HuH-7 (cell line): ENCODE measurements around the gene MBD1.
A peak's percentile ranks its signal among the peaks of the same experiment; 100 is the strongest.
"Not testable (repeated sequence)": the region's sequence is repeated elsewhere in the genome, so short reads cannot be mapped to it uniquely, and the experiment has no call there.

Source experiments
- DNase-seq: peaks from one replicate; pipeline ENCODE4 v3.0.0; 2011; ENCODE audit warnings: low spot score

MBD1 gene

DNA sequence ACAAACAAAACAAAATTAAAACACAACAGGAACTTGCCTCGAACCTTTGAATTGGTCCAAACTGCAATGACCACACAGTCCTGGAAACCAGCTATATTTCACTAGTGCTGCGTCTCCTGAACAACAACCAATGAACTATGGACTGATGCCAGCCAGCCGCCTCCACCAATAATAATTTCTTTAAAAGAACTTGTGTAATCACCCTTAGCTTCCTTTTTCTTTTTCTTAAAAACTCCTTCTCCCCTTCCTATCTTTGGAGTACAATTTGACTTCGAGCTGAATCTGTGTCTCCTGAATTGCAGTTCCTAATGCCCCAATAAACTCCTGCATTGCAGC, 7.8 kb upstream of the MBD1 start:
- DNase-seq, result no peak

- not testable (repeated sequence) for DNase-seq
Measured at GRCh38 chr18:50288348-50289107, 7.2 kb upstream of the MBD1 start.

- peak; percentile 86 for DNase-seq
Measured at GRCh38 chr18:50287441-50288347, 6.4 kb upstream of the MBD1 start, which contains the start of gene CXXC1. Gene CXXC1, minus strand, starts transcription at chr18:50287692. Its CDS starts 103 bp downstream, at chr18:50287589.

DNA sequence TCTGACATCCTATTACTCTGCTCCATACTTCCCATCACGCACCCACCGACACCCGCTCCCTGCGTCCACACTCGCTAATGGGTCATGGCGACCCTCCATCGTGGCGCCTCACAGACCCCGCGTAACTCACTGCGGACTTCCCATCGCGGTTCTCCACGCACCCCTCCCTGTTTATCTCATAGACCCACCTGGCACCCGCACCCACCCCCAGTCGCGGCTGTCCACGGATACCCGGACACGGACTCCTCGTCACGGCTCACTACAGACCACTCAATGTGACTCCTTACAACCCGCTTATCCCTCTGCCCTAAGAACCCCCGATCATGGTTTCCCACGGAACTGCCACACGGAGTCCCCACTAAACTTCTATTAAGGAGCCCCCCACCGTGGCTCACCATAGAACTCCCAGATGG, 5.7 kb upstream of the MBD1 start:
- DNase-seq, result no peak

GRCh38 chr18:50286391-50287027, 5.2 kb upstream of the MBD1 start:
- DNase-seq, result no peak

GRCh38 chr18:50285631-50286321, 4.5 kb upstream of the MBD1 start:
- no peak for DNase-seq

- DNase-seq, result no peak
Measured at GRCh38 chr18:50285071-50285470, 3.7 kb upstream of the MBD1 start.

DNA sequence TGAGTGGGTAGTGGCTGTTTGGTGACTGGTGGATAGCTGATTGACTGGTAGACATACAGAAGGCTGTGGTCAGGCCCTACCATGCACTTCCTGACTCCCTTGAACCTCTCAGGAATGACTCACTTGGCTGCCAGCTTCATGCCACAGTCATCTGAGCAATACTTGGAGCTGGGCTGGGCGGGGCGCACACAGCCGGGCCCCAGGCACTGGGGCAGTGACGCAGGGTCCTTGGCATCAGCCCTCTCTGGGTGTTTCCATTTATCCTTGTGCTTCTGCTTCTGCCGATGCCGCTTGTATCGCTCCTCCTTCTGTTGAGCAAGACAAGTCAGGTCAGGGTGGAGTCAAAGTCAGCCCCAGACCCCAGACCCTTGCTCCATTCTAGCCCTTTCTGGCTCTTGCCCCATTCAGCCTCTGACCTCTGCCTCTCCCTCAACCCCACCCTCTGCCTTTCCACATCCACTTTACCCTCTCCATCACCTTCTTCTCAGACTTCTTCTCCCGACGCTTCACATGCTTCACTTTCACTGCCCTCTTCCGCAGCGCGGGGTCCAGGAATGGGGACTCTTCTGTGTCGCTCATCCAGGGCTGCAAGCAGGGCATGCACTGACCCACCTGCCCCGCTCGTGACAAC, 3.0 kb upstream of the MBD1 start:
- DNase-seq, result no peak

DNA sequence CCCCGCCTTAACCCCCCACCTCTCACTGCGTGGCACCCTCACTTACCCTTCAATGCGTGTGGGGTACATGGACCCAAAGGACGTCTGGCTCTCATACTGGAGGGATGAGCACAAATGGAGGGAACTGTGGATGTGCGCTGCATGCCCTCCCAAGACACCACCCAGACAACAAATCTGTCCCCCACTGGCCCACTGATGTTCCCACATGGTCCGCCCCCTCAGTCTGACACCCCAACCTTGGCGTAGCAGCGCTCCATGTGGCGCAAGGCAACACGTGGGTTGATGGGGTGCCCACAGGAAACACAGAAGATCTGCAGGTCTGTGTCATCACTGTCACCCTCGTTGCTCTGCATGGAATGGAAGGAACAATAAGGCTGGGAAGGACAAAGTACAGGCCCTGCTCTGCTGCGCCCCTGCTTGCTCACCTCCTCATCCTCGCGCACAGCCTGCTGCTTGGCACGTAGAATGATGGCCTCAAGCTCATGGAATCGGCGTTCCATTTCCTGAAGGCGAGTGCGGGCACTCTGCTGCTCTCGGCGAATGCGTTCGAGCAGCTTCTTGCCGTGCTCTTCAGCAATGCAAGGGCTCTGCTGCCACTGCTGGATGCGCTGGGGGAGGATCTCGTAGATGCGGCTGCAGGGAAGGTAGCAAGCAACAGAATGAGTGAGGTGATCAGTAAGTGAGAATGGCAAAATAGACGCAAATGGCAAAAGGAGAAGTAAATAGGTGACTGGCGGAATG, 2.3 kb upstream of the MBD1 start:
- no peak for DNase-seq

- DNase-seq, result no peak
Measured at GRCh38 chr18:50282521-50283335, 1.4 kb upstream of the MBD1 start.

DNA sequence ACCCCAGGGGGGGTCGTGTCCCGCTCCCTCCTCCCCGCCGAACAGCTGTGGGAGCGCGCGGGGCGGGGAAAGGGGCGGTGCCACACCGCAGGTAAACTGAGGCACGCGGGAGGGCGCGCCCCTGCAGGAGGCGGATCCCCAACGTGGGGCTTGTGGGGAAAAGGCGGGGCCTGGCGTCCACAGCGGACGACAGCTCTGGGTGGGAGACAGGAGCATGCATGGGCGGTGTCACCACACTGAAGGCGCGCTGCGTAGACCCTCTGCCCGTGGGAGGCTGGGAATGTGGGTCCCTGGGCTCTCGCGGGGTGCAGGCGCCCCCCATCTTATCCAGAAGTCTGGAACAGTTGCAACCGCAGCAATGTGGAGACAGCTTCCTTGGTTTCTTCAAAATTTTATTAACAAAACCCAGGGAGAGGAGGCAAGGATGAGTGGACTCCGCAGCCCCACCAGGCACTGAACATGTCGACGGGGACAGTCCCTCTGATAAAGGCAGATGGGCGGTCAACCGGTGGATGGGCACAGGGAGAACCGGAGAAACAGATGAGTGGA, 723 bp upstream of the MBD1 start:
- DNase-seq, result no peak

DNA sequence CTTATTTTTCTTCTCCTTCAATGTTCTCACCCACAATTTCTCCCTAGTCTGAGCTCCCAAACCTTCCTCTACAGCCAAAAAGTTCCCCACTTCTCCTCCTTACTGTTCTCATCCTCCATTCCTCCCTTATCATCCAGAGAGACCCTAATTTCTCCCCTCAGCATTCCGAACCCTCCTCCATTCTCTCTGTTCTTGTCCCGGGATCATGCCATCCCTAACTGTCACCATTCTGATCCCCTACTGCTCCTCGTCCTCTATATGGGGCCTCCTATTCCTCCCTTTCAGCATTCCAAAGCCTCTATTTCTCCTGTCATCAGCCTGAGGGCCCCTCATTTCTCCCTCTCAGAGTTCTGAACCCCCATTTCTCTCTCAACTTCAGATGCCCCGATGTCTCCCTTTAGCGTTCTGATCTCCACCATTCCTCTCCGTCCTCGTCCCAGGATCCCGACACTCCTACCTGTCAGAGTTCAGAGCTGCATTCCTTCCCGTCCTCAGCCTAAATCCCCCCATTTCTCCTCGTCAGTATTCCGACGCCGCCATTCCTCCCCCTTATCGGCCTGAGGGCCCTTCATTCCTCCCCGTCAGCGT, 522 bp downstream of the MBD1 start:
- DNase-seq, result no peak

DNA sequence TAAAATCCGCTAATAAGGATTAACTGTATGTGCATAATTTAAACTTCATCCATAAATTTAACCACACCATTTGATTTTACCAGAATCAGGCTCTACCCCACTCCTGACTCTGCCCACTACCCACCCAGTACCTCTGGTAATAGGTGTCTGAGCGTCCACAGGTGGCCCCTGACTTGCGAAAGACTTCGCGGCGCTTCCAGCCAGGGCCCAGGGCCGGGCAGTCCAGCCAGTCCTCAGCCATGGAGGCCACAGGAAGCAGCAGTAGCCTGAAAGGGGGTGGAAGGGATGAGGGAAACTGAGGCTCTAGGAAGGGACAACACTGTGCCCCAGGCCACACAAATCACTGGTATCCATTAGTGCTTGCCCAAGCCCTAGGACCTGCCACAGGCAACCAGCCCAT, 1.6 kb downstream of the MBD1 start:
- no peak for DNase-seq

GRCh38 chr18:50277942-50278341, 3.4 kb downstream of the MBD1 start:
- DNase-seq, result no peak

DNA sequence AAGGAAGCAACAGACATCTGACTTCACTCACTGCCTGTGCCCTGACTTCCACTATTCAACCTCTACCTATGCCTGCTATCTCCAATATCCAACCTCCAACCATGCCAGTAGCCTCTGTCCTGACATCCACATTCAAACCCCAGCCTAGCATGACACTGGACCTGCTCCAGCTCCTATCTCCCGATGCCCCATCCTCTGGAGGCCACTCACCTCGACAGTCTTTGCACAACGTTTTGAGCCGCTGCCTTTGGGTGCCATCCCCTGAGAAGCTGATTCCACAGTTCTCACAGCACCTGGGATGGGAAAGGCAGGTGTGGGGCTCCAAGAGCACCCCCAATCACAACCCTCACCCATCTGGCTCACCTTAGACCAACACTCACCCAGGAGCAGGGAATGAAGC, 4.9 kb downstream of the MBD1 start:
- DNase-seq, result no peak

- no peak for DNase-seq
Measured at GRCh38 chr18:50275503-50276036, 5.8 kb downstream of the MBD1 start.

DNA sequence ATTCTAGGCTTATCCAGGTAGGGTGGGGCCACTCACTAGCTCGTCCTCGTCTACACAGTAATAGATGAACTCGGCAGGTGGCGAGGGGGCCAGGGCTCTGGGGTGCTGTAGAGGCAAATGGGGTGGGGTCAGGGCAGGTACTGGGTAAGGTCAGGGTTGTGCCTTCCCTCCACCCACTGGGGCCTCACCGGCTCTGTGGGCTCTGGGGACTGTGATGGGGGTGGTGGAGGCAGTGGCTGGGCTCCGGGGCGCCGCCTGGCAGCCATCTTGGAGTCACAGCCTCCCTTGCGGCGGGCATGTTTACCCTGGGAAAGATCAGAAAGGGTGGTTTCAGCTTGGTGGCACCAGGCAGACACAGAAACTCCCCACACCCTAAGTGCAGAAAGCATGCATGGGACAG, 6.4 kb downstream of the MBD1 start:
- DNase-seq, result no peak

GRCh38 chr18:50274044-50274442, 7.3 kb downstream of the MBD1 start:
- DNase-seq, result no peak
